Naive thymus-derived CD8-positive, alpha-beta T cell (primary cell): ENCODE results near the gene GPC2. TPM values are rescaled to one million over a fixed set of nuclear protein-coding genes. Genes with fewer than 3 reads are reported as not detected.

ENCODE experiments used
- microRNA-seq: library from miRNA; unstranded; fragments of <30 nt; microRNA quantifications from one replicate; pipeline ENCODE4 v1.2.0, GENCODE V29; 2022; ENCODE audit warnings: borderline microRNAs expressed
- polyA plus RNA-seq, 3 donors: library from polyadenylated mRNA; unstranded; fragments of 300-500 nt; fragmentation: Illumina TruSeq; gene quantifications; one replicate each; pipeline ENCODE4 v1.2.3, GENCODE V29; 2021
- total RNA-seq, 8 experiments: library from RNA in 2 of 8; stranded (reverse) in 2 of 8; gene quantifications; one replicate each; pipeline ENCODE4 v1.2.3 and lab custom pipeline; 2021 to 2026

Gene GPC2
- total and polyA plus RNA-seq, 5 experiments from 2014 or later: 0.09 to 40.1 (median 1.1) TPM

Small RNAs within 50 kb of the gene (microRNA-seq; reads per million reads assigned to microRNA genes)
- gene MIR4658: not detected

Other genes starting within 250 kb of the GPC2 start
- 1 to 10 TPM; 1.6 to 1.7 TPM for gene GJC3, start 247.8 kb downstream of the GPC2 start, total RNA-seq
- gene GJC3, start 247.8 kb downstream of the GPC2 start, polyA plus RNA-seq: 1 to 10 TPM in 1 of 3 donors, under 1 TPM in 1, not detected in 1; 0.42 to 2.0 TPM
- gene AZGP1, start 201.3 kb downstream of the GPC2 start, total RNA-seq: not detected
- not detected for gene AZGP1, start 201.3 kb downstream of the GPC2 start, polyA plus RNA-seq
- gene ZKSCAN1, start 161.8 kb downstream of the GPC2 start, total RNA-seq: 100 to 1,000 TPM; 104 to 108 TPM
- gene ZKSCAN1, start 161.8 kb downstream of the GPC2 start, polyA plus RNA-seq: 10 to 100 TPM; 39.1 to 63.6 (median 47.1) TPM
- gene ZSCAN21, start 127.6 kb downstream of the GPC2 start, total RNA-seq: 10 to 100 TPM in 1 of 2 experiments, 1 to 10 TPM in 1; 8.3 to 10.5 TPM
- 10 to 100 TPM in 1 of 3 donors, 1 to 10 TPM in 2; 5.2 to 11.2 (median 8.2) TPM for gene ZSCAN21, start 127.6 kb downstream of the GPC2 start, polyA plus RNA-seq
- gene ZNF3, start 95.7 kb downstream of the GPC2 start, total RNA-seq: 10 to 100 TPM; 42.7 to 48.8 TPM
- gene ZNF3, start 95.7 kb downstream of the GPC2 start, polyA plus RNA-seq: 10 to 100 TPM; 17.4 to 28.4 (median 20.2) TPM
- 10 to 100 TPM; 72.0 to 80.2 TPM for gene COPS6, start 88.4 kb downstream of the GPC2 start, total RNA-seq
- 100 to 1,000 TPM; 107 to 145 (median 121) TPM for gene COPS6, start 88.4 kb downstream of the GPC2 start, polyA plus RNA-seq
- 100 to 1,000 TPM; 159 to 161 TPM for gene MCM7, start 76.0 kb downstream of the GPC2 start, total RNA-seq
- gene MCM7, start 76.0 kb downstream of the GPC2 start, polyA plus RNA-seq: 10 to 100 TPM; 28.7 to 46.6 (median 40.1) TPM
- 10 to 100 TPM in 1 of 2 experiments, 1 to 10 TPM in 1; 7.5 to 10.9 TPM for gene AP4M1, start 75.7 kb downstream of the GPC2 start, total RNA-seq
- gene AP4M1, start 75.7 kb downstream of the GPC2 start, polyA plus RNA-seq: 1 to 10 TPM; 1.7 to 3.6 (median 2.3) TPM
- 10 to 100 TPM; 61.6 to 68.7 TPM for gene TAF6, start 58.0 kb downstream of the GPC2 start, total RNA-seq
- gene TAF6, start 58.0 kb downstream of the GPC2 start, polyA plus RNA-seq: 10 to 100 TPM; 21.3 to 39.0 (median 31.5) TPM
- gene CNPY4, start 57.7 kb downstream of the GPC2 start, total RNA-seq: 10 to 100 TPM; 99.0 to 99.6 TPM
- 10 to 100 TPM; 19.8 to 23.5 (median 20.6) TPM for gene CNPY4, start 57.7 kb downstream of the GPC2 start, polyA plus RNA-seq
- 1 to 10 TPM; 5.6 to 7.2 TPM for gene MBLAC1, start 50.4 kb downstream of the GPC2 start, total RNA-seq
- gene MBLAC1, start 50.4 kb downstream of the GPC2 start, polyA plus RNA-seq: 1 to 10 TPM; 2.1 to 2.3 (median 2.1) TPM
- 100 to 1,000 TPM; 170 to 206 TPM for gene LAMTOR4, start 28.5 kb downstream of the GPC2 start, total RNA-seq
- gene LAMTOR4, start 28.5 kb downstream of the GPC2 start, polyA plus RNA-seq: 100 to 1,000 TPM; 403 to 435 (median 430) TPM
- gene TRAPPC14, start 18.7 kb downstream of the GPC2 start, total RNA-seq: 100 to 1,000 TPM; 103 to 109 TPM
- gene TRAPPC14, start 18.7 kb downstream of the GPC2 start, polyA plus RNA-seq: 1 to 10 TPM; 2.1 to 4.5 (median 2.4) TPM
- gene GAL3ST4, start 8.8 kb downstream of the GPC2 start, total RNA-seq: 10 to 100 TPM; 37.0 to 39.1 TPM
- gene GAL3ST4, start 8.8 kb downstream of the GPC2 start, polyA plus RNA-seq: 1 to 10 TPM; 4.0 to 6.5 (median 5.4) TPM
- gene STAG3, start 537 bp upstream of the GPC2 start, total RNA-seq: 10 to 100 TPM; 12.0 to 12.1 TPM
- 1 to 10 TPM; 6.0 to 8.6 (median 6.9) TPM for gene STAG3, start 537 bp upstream of the GPC2 start, polyA plus RNA-seq
- gene PVRIG, start 42.6 kb upstream of the GPC2 start, total RNA-seq: 10 to 100 TPM; 81.5 to 83.8 TPM
- 10 to 100 TPM; 79.1 to 85.4 (median 84.7) TPM for gene PVRIG, start 42.6 kb upstream of the GPC2 start, polyA plus RNA-seq
- gene SPDYE3, start 130.3 kb upstream of the GPC2 start, total RNA-seq: not detected
- gene SPDYE3, start 130.3 kb upstream of the GPC2 start, polyA plus RNA-seq: 10 to 100 TPM in 1 of 3 donors, 1 to 10 TPM in 2; 4.8 to 10.9 (median 7.7) TPM
- 100 to 1,000 TPM; 129 to 130 TPM for gene PILRB, start 180.7 kb upstream of the GPC2 start, total RNA-seq
- 10 to 100 TPM in 1 of 3 donors, 1 to 10 TPM in 2; 2.5 to 14.6 (median 3.3) TPM for gene PILRB, start 180.7 kb upstream of the GPC2 start, polyA plus RNA-seq
- 10 to 100 TPM in 1 of 2 experiments, 1 to 10 TPM in 1; 8.6 to 10.6 TPM for gene PILRA, start 196.1 kb upstream of the GPC2 start, total RNA-seq
- under 1 TPM; 0.35 to 0.63 (median 0.60) TPM for gene PILRA, start 196.1 kb upstream of the GPC2 start, polyA plus RNA-seq